ENCODE data around the gene NGEF. TPM values are rescaled to one million over a fixed set of nuclear protein-coding genes. Genes with fewer than 3 reads are reported as not detected.

The NGEF gene
- total and polyA plus RNA-seq, 8 donors = 3.3 to 7.1 (median 5.4) TPM

- DNase-seq (no peak), ATAC-seq (no peak), FAIRE-seq (no peak)
- no peak for TF ChIP-seq CTCF (IDR thresholded peaks at IDR 0.05)
- peaks cover 3 to 72% (median 37%) of the 10 kb centered on the region in 3 donors for H3K36me3 ChIP-seq
- H3K27me3 ChIP-seq = no peaks in the 10 kb centered on the region
- H3K27ac ChIP-seq = no peak overlapping the region
- peaks cover 0 to 17% (median 10%) of the 10 kb centered on the region in 3 donors for H3K4me1 ChIP-seq
- no peaks in the 10 kb centered on the region for H3K9me3 ChIP-seq
- 89 to 93% methylated on average over 3 of the region's 3 CpGs for WGBS, 2 donors
- H3K4me3 ChIP-seq = no peak overlapping the region
- intact Hi-C loops (cut with DNase I) = no loop called here
These were observed 169.2 kb downstream of the NGEF start for GRCh38 chr2:232843834-232844233.

GRCh38 chr2:232842689-232843088, 170.4 kb downstream of the NGEF start:
- FAIRE-seq = no peak
- DNase-seq = no peak
- no peak overlapping the region for H3K27ac ChIP-seq
- no peak for TF ChIP-seq CTCF (IDR thresholded peaks at IDR 0.05)
- H3K27me3 ChIP-seq = no peaks in the 10 kb centered on the region
- intact Hi-C loops (cut with DNase I) = no loop called here
- H3K4me1 ChIP-seq = peaks cover 4 to 28% (median 15%) of the 10 kb centered on the region in 3 donors
- H3K9me3 ChIP-seq = no peaks in the 10 kb centered on the region
- H3K36me3 ChIP-seq = peaks cover 3 to 61% (median 26%) of the 10 kb centered on the region in 3 donors
- H3K4me3 ChIP-seq = no peak overlapping the region
- ATAC-seq = no peak
- 46 to 67% methylated on average over 2 of the region's 2 CpGs for WGBS, 2 donors

- peaks cover 0 to 39% (median 11%) of the 10 kb centered on the region in 3 donors for H3K36me3 ChIP-seq
- peak overlapping the region in 1 of 4 donors; percentile 44 for H3K27ac ChIP-seq
These were observed 173.5 kb downstream of the NGEF start for GRCh38 chr2:232839411-232840079.

GRCh38 chr2:232838406-232838874, 174.6 kb downstream of the NGEF start:
- no peaks in the 10 kb centered on the region for H3K27me3 ChIP-seq
- H3K4me3 ChIP-seq = no peak overlapping the region
- H3K4me1 ChIP-seq = peaks cover 4 to 23% (median 15%) of the 10 kb centered on the region in 3 donors
- FAIRE-seq = no peak
- TF ChIP-seq CTCF (IDR thresholded peaks at IDR 0.05) = no peak
- H3K9me3 ChIP-seq = no peaks in the 10 kb centered on the region
- peak; percentile 62 to 70 (median 68) for ATAC-seq
- no peak for DNase-seq
- 57 to 59% methylated on average over 2 of the region's 2 CpGs for WGBS, 2 donors
- H3K27ac ChIP-seq = peak overlapping the region in 2 of 4 donors; percentile 32 to 44
- peaks cover 0 to 39% (median 10%) of the 10 kb centered on the region in 3 donors for H3K36me3 ChIP-seq
- intact Hi-C loops (cut with DNase I) = no loop called here

More at GRCh38 chr2:232839411-232840079, 173.5 kb downstream of the NGEF start:
- TF ChIP-seq CTCF (IDR thresholded peaks at IDR 0.05) = no peak
- Histone ChIP-seq H3K27me3 (no peaks in the 10 kb centered on the region), H3K9me3 (no peaks in the 10 kb centered on the region), H3K4me3 (no peak overlapping the region), H3K4me1 (peaks cover 4 to 23% (median 15%) of the 10 kb centered on the region in 3 donors)
- ATAC-seq = peak; percentile 12 to 62 (median 48)
- intact Hi-C loops (cut with DNase I) = no loop called here
- 32 to 33% methylated on average over 9 of the region's 9 CpGs for WGBS, 2 donors
- DNase-seq = peak in 1 of 6 donors; percentile 45
- peak; percentile 41 for FAIRE-seq

GRCh38 chr2:232836934-232837333, 176.1 kb downstream of the NGEF start:
- Histone ChIP-seq H3K4me3 (no peak overlapping the region), H3K9me3 (no peaks in the 10 kb centered on the region), H3K4me1 (peaks cover 4 to 23% (median 15%) of the 10 kb centered on the region in 3 donors), H3K36me3 (peaks cover 0 to 43% (median 23%) of the 10 kb centered on the region in 3 donors), H3K27ac (no peak overlapping the region), H3K27me3 (no peaks in the 10 kb centered on the region)
- intact Hi-C loops (cut with DNase I) = no loop called here
- 85 to 94% methylated on average over 4 of the region's 4 CpGs for WGBS, 2 donors
- DNase-seq (no peak), FAIRE-seq (no peak), ATAC-seq (no peak)
- no peak for TF ChIP-seq CTCF (IDR thresholded peaks at IDR 0.05)
